ENCODE data around the gene PEX14.

DNA sequence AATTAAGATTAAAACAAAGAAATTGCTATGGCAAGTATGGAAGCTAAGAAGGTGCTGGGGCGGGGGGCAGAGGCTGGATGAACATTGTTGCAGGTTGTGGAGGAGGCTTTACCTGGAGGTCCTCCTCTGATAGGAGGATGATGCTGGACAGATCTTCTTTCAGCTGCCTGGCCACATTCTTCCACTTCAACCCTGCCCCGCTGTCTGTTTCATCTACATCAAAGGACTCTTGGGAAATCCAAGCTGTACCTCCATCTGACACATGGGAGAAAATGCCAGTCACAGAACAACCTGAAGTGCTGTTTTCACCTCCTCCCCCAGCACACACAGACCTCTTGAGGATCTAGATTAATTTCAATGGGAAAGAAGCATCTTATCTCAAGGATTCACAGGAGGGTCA, 7.7 kb upstream of the PEX14 start:
- TF ChIP-seq POLR2A (IDR thresholded peaks at IDR 0.05) = no peak
- TF ChIP-seq, protein P1, sequence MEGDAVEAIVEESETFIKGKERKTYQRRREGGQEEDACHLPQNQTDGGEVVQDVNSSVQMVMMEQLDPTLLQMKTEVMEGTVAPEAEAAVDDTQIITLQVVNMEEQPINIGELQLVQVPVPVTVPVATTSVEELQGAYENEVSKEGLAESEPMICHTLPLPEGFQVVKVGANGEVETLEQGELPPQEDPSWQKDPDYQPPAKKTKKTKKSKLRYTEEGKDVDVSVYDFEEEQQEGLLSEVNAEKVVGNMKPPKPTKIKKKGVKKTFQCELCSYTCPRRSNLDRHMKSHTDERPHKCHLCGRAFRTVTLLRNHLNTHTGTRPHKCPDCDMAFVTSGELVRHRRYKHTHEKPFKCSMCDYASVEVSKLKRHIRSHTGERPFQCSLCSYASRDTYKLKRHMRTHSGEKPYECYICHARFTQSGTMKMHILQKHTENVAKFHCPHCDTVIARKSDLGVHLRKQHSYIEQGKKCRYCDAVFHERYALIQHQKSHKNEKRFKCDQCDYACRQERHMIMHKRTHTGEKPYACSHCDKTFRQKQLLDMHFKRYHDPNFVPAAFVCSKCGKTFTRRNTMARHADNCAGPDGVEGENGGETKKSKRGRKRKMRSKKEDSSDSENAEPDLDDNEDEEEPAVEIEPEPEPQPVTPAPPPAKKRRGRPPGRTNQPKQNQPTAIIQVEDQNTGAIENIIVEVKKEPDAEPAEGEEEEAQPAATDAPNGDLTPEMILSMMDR (IDR thresholded peaks at IDR 0.05) = no peak
